ENCODE data around the gene ABR.
A peak's percentile ranks its signal among the peaks of the same experiment; 100 is the strongest.
"Not testable (repeated sequence)": the region's sequence is repeated elsewhere in the genome, so short reads cannot be mapped to it uniquely, and the experiment has no call there.

Gene ABR

DNA sequence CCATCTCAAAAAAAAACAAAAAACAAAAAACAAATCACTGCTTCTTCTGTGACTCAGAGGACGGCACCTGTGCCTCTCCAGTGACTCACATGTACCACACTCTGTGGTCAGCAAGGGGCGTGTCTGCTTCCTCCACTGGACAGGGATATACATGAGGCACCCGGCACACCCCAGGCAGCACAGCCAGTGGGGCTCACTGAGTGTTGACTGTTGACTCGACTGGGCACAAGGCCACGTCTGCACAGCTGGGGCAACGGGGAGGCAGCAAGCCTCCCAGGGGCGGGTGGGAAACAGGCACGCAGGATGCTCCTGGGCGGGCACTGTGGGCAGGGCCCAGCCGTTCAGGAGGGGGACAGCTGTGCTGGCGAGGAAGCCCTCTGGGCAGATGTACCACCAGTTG, 118.8 kb downstream of the ABR start:
- peak overlapping the region in 1 of 21 experiments; percentile 31 for H3K27ac ChIP-seq
- no peak overlapping the region for H3K4me3 ChIP-seq

DNA sequence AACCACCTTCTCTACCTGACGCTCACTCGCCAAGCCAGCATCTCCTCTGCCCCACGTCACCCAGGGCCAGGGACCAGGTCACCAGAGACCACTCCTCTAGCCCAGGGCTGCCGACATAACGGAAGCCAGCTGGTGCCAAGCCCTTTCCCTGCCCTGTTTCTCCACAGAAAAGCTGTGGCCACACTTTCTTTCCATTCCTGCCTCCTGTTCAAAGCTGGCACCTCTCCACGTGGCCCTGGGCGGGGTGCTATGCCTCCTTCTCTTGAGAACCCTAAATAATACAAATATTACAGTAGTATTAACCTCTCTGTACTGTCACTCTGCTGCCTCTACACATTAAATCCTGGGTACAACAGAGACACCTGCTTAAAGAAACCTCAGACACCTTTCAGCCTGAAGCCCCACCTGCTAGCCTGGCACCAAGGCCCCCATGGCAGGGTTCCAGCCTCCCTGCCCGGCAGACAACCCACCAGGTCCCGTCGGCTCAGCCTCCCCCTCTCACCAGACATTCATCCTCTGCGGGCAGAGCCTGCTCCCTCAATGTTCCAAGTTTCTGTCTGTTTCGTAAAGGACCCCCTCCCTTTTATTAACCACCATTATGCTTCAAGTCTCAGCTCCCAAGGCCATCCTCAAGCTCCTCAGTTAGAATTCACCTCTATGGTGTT, 120.5 kb downstream of the ABR start:
- H3K27ac ChIP-seq = no peak overlapping the region
- H3K4me3 ChIP-seq = no peak overlapping the region

- Histone ChIP-seq H3K4me3 (no peak overlapping the region), H3K27ac (no peak overlapping the region)
Measured at GRCh38 chr17:1058423-1059130, 121.2 kb downstream of the ABR start.

DNA sequence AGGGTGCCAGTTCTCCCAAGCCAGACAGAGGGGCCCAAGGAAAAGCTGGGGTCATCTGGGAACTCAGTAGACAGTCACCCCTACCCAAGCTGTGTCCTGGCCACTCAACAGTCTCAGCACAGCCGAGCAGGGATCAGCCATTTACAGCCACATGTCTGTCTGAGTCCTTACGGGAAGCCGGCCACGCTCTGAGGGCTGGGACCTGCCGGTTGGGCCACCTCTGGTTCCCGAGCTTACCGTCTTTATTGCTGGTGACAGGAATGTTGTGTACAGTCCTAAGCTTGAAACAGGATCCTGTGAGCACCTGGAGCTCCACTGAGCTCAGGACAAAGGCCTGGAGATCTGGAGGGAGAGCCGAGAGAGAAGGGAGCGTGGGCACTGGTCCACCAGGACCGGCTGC, 123.0 kb downstream of the ABR start:
- H3K4me3 ChIP-seq = no peak overlapping the region
- H3K27ac ChIP-seq = peak overlapping the region in 2 of 21 experiments; percentile 31 to 35

GRCh38 chr17:1055751-1056645, 123.8 kb downstream of the ABR start:
- Histone ChIP-seq H3K27ac (peak overlapping the region in 2 of 21 experiments; percentile 31 to 35), H3K4me3 (no peak overlapping the region)

DNA sequence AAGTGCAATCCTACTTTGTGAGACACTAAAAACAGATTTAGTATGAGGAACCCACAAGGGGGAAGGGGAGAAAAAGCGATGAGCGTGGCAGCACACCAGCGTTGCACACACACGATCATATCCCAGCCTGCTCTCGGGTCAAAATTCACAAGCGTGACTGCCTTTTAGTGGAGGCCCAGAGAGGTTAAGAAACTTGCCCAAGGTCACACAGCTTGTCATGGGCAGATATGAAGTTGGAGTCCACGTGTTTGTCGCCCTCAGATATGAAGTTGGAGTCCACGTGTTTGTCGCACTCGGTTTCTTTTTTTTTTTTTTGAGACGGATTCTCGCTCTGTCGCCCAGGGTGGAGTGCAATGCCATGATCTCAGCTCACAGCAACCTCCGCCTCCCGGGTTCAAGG, 124.5 kb downstream of the ABR start:
- no peak overlapping the region for H3K4me3 ChIP-seq
- no peak overlapping the region for H3K27ac ChIP-seq

- H3K27ac ChIP-seq = no peak overlapping the region
Measured at GRCh38 chr17:1054656-1055055, 125.1 kb downstream of the ABR start.

DNA sequence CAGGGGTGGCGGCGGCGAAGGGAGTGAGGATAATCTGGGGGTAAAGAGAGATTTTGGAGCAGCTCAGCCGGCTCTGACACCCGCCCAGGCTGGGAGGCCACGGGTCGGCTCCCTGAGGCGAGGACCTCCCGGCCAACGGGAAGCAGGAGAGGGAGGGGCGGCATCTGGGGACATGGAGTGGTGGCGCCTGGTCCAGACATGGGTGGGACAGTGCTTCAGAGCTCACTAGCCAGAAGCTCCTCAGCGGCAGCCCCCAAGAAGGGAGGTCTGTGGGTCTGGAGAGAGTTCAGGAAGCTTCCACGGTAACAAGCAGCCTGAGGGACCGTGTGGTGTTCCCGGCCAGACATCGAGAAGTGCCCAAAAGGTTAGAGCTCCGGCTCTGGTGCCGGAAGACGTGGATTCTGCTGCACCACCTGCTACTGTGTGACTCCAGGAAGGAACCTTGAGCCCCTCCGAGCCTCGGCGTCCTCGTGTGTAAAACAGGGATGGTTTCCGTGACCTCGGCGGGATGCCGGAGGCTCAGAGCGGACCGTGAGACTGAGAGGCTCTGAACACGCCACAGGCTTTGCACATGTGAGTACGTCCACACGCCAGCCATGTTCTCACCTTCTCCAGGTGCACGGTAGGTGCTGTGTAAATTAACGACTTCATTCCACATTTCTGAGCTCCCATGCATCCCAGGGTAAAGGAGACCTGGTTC, 126.0 kb downstream of the ABR start:
- no peak overlapping the region for H3K4me3 ChIP-seq
- no peak overlapping the region for H3K27ac ChIP-seq

More at GRCh38 chr17:1054656-1055055, 125.1 kb downstream of the ABR start:
- no peak overlapping the region for H3K4me3 ChIP-seq

GRCh38 chr17:1050996-1051925, 128.5 kb downstream of the ABR start:
- H3K4me3 ChIP-seq = no peak overlapping the region
- H3K27ac ChIP-seq = no peak overlapping the region

DNA sequence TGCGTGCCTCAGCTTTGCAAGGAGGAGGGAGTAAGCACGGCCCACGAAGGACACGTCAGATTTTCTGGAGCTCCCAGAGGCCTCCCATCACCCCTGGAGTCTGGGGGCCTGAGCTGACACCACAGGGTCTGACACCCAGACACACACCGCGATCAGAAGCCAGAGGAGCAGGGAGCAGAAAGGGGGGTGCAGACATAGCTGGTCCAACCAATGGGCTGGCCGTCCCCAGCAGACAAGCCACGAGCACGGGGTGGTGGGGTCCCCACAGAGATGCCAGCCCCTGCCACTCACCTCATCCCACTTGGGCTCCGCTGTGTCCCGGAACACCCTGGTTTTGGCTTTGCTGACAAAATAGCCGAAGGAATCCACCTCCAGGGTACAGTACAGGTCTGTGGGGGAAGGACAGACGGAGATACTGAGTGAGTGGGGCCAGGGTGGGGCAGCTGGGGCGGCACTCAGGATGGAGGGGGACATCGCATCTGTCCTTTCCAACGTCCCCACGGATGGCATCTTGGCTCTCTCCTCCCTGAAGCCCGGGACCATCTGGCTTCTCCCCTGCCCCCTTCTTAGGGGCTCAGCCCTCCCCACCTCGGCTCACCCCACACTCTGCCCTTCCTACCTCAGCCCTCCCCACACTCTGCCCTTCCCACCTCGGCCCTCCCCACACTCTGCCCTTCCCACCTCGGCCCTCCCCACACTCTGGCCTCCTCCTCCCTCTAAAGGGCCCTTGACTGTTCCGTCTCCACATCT, 129.4 kb downstream of the ABR start:
- no peak overlapping the region for H3K4me3 ChIP-seq
- H3K27ac ChIP-seq = no peak overlapping the region

DNA sequence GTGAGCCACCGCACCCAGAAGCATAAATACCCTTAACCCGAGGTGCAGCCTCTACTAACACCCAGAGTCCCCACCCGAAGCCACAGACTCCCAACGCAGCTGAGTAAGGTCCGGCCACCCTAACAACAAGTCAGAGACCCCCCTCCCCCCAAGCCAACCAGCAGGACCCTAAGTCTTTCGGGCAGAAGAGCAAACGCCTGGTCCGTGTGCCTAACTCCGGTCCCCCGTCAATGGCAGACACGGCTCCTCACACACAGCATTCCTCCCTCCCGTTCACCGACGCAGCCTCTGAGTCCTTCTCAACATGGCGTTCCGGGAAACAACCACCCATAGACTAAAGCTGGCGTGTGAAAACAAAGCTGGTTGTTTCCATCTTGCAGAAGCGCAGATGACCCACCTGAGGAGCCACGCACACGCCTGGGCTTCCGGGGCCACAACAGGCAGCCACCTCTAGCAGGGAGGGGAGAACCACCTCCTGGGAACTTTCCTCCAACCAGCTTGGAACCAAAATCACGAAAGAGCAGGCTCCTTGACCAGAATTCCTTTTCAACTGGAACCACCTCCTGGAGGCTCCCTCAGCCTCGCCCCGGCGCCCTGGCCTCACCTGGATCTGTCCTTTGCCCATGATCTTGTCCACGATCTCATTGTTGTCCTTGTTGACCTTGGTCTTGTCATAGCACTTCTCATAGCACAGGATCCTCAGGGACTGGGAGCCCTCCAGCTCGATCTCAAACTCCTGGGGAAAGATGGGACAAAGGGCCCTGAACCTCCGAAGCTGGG, 130.1 kb downstream of the ABR start:
- H3K27ac ChIP-seq = no peak overlapping the region

GRCh38 chr17:1048516-1049115, 131.2 kb downstream of the ABR start:
- not testable (repeated sequence) for H3K4me3 ChIP-seq, H3K27ac ChIP-seq

More for the DNA sequence above, 130.1 kb downstream of the ABR start:
- H3K4me3 ChIP-seq = no peak overlapping the region

DNA sequence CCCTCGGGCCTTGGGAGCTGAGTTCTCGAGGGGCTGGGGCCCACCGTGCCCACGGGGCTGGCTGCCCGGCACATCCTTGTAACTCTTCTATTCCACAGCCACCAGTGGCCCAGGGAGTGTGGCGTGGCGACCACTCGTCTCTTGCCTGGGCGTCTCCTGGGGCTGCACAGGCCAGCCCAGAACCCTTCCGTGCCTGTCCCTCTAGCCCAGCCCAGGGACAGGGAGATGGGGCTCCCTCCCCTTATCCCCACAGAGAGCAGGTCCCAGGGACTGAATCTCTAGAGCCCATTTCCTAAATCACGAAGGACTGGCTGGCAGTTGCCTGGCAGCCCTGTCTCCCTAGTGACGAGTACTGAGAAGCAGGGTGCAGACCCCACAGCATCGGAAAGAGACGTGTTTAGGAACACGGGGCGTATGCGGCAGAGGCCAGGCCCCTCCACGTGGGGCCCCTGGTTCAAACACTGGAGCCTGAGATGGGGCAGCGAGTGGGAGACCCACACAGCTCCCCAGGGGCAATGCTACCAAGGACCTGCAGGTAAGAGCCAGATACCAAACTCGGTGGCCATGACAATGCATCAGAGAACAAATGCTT, 131.8 kb downstream of the ABR start:
- no peak overlapping the region for H3K4me3 ChIP-seq
- peak overlapping the region in 1 of 21 experiments; percentile 12 for H3K27ac ChIP-seq

DNA sequence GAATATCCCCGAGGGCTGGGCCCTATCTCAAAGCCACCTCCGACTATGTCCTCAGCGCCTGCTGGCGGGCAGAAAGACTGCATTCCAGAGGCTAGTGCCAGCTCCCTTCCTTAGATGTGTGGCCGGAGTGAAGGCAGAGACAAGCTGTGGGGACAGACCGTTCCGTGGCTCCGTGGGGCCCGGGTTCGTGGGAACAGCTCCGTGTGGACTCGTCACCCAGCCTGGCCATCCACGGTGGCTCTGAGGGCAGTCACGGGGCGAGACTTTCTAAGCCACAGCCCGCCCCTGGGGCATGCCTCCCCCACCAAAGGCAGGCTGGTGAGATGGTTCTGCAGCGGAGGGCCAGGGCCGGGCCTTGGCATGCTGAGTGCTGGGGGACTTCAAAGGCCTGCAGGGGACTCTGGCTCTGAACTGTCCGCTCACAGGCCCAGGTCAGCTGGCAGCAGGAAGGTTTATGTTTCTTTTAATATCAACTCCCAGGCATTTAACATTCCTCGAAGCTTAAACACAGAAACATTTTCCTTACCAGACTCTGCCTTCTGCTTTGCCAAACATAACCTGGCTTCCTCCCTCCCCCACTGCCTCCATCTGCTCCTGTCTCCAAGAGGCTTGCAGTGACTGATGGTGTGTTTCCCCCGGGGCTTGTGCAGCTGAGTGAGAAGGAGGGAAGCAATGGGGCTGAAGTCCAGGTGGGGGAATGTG, 132.5 kb downstream of the ABR start:
- Histone ChIP-seq H3K4me3 (no peak overlapping the region), H3K27ac (peak overlapping the region in 1 of 21 experiments; percentile 12)

- no peak overlapping the region for H3K4me3 ChIP-seq
- H3K27ac ChIP-seq = no peak overlapping the region
Measured at GRCh38 chr17:1045456-1045855, 134.3 kb downstream of the ABR start.
